ENCODE measurements around the gene SPEN.
"Not testable (repeated sequence)": the region's sequence is repeated elsewhere in the genome, so short reads cannot be mapped to it uniquely, and the experiment has no call there.

GRCh38 chr1:15892857-15893599 is 45.5 kb downstream of the SPEN start:
- TF ChIP-seq, protein P1, sequence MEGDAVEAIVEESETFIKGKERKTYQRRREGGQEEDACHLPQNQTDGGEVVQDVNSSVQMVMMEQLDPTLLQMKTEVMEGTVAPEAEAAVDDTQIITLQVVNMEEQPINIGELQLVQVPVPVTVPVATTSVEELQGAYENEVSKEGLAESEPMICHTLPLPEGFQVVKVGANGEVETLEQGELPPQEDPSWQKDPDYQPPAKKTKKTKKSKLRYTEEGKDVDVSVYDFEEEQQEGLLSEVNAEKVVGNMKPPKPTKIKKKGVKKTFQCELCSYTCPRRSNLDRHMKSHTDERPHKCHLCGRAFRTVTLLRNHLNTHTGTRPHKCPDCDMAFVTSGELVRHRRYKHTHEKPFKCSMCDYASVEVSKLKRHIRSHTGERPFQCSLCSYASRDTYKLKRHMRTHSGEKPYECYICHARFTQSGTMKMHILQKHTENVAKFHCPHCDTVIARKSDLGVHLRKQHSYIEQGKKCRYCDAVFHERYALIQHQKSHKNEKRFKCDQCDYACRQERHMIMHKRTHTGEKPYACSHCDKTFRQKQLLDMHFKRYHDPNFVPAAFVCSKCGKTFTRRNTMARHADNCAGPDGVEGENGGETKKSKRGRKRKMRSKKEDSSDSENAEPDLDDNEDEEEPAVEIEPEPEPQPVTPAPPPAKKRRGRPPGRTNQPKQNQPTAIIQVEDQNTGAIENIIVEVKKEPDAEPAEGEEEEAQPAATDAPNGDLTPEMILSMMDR (IDR thresholded peaks at IDR 0.05), result not testable (repeated sequence)
- TF ChIP-seq POLR2A (IDR thresholded peaks at IDR 0.05), result not testable (repeated sequence)

Measured in uterus (tissue), 2 donors.